ENCODE measurements around the gene HDLBP. TPM values are rescaled to one million over a fixed set of nuclear protein-coding genes. Genes with fewer than 3 reads are reported as not detected.

HDLBP gene
- total and polyA plus RNA-seq, 10 of the 15 experiments (the other 5 are each of a cell fraction or from before 2014, with no cell fraction given) = 19.5 to 383 (median 249) TPM

- TF ChIP-seq CTCF (IDR thresholded peaks at IDR 0.05 in 2 of 3, conservative IDR thresholded peaks at IDR 0.05 in 1 of 3; ENCODE audit: control insufficient read depth in 2 of 3, extremely low read depth in 1 of 3, insufficient read depth in 1 of 3, low read depth in 3 of 3, low read length in 3 of 3) = no peak
Observed at GRCh38 chr2:241358470-241358869, 43.0 kb upstream of the HDLBP start (continued).

GRCh38 chr2:241357531-241357930 lies 42.1 kb upstream of the HDLBP start:
- TF ChIP-seq TCF3 (IDR thresholded peaks at IDR 0.05; ENCODE audit: borderline replicate concordance, insufficient read depth, low read depth, low read length) (no peak), SKIL (IDR thresholded peaks at IDR 0.05; ENCODE audit: low read depth, poor library complexity, severe bottlenecking) (no peak), PKNOX1 (IDR thresholded peaks at IDR 0.05) (no peak), RB1 (IDR thresholded peaks at IDR 0.05; ENCODE audit: borderline replicate concordance) (no peak), JUNB (IDR thresholded peaks at IDR 0.05) (no peak), JUND (IDR thresholded peaks at IDR 0.05; ENCODE audit: low read depth, low read length) (no peak), RCOR1 (conservative IDR thresholded peaks at IDR 0.05; ENCODE audit: low read depth, low read length) (no peak)
- Histone ChIP-seq H3K36me3 (ENCODE audit: control insufficient read depth in 2 of 2, insufficient read depth in 2 of 2, low read length in 1 of 2) (peaks cover 5 to 9% of the 10 kb centered on the region in 2 experiments), H3K9me3 (replicated peaks; ENCODE audit: control insufficient read depth, insufficient read depth, low read length) (no peaks in the 10 kb centered on the region), H3K9ac (ENCODE audit: control insufficient read depth, insufficient read depth, low read length) (peak overlapping the region; percentile 80), H3K4me2 (ENCODE audit: control insufficient read depth, insufficient read depth) (peak overlapping the region; percentile 88), H3K4me1 (ENCODE audit: control insufficient read depth, insufficient read depth, low read length) (peaks cover 10% of the 10 kb centered on the region), H3K79me2 (ENCODE audit: control insufficient read depth, insufficient read depth, low read length) (peaks cover 54% of the 10 kb centered on the region), H3K27me3 (replicated peaks in 1 of 2; ENCODE audit: control insufficient read depth in 2 of 2, insufficient read depth in 2 of 2, low read length in 1 of 2) (no peaks in the 10 kb centered on the region), H4K20me1 (ENCODE audit: control insufficient read depth, insufficient read depth) (no peaks in the 10 kb centered on the region), H3K4me3 (peak overlapping the region; percentile 91), H3K27ac (ENCODE audit: control insufficient read depth, insufficient read depth) (peak overlapping the region; percentile 64), H2AFZ (ENCODE audit: control insufficient read depth, low read depth, low read length) (no peak overlapping the region)
- 0% methylated on average over 3 of the region's 3 CpGs for WGBS (ENCODE audit: insufficient coverage, insufficient replicate concordance, low lambda C conversion rate, missing lambda C conversion rate)
- ChIA-PET RAD21 (ENCODE audit: unreplicated experiment) (interaction anchor here (0.8 to 8.0 kb wide), 12 partner anchors 11 to 329 kb away, joined by 3 to 98 read pairs (median 5); partner anchors contain the start of gene DTYMK), SMC1A (ENCODE audit: uncharacterized antibody, unreplicated experiment) (interaction anchor here (0.8 to 12.9 kb wide), 11 partner anchors 10 to 260 kb away, joined by 3 to 239 read pairs (median 8); no protein-coding TSS in a partner anchor), CTCF (interaction anchor here (0.9 to 4.8 kb wide), 10 partner anchors 11 to 521 kb away, joined by 3 to 88 read pairs (median 8); partner anchors contain the start of genes HDLBP and SEPTIN2), POLR2A (interaction anchor here (0.9 to 3.8 kb wide), 7 partner anchors 16 to 68 kb away, joined by 3 to 58 read pairs (median 6); partner anchors contain the start of genes HDLBP and SEPTIN2)
- in situ Hi-C loops (cut with MboI) (no loop called here), intact Hi-C loops (cut with micrococcal nuclease; ENCODE audit: unreplicated experiment) (loop anchor here (5.0 to 10.0 kb wide), 3 partner anchors 150 to 525 kb away; partner anchors contain the start of gene STK25)
- ATAC-seq (no peak), FAIRE-seq (no peak), DNase-seq (ENCODE audit: low read depth, low spot score) (no peak)
- BruUV-seq (replicated peaks) = no TSS peak

Measured in GM12878 (cell line).